NCI-H1048 (cell line): ENCODE measurements around the gene PURB.
"Not testable (repeated sequence)": the region's sequence is repeated elsewhere in the genome, so short reads cannot be mapped to it uniquely, and the experiment has no call there.

ENCODE experiments used
- DNase-seq: peaks from one replicate; lab custom pipeline; 2025; lab: John Stamatoyannopoulos, UW

PURB gene

GRCh38 chr7:44852590-44852989, 32.7 kb downstream of the PURB start:
- no peak for DNase-seq

DNA sequence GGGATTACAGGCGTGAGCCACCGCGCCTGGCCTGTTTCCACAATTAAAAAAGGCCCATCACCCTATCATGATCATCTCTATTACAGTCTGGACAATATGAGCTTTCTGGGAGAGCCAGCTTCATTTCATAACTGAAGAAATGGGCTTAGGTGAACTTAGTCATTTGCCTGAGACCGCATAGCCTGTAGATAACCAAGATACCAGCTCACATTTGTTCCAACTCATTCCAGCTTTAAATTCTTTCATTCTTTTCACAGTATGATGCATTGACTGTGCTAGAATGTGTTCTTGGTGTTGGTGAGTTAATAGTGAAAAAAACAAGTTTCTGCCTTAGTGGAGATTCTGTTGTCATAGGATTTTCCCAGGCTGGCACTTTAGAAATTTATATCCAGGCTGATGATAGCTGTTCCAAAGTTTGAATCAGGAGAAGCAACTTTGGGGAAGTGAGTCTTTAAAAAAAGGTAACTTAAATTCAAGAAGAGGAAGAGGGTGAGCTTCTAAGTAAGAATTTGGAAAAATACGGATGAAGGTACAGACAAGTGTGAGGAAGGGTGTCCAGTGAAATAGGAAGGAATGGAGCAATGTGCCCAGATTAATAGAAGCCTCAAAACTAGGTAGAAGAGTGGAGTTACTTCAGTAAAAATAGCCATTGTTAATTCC, 35.3 kb downstream of the PURB start:
- no peak for DNase-seq

GRCh38 chr7:44849259-44849884, 36.0 kb downstream of the PURB start:
- no peak for DNase-seq

DNA sequence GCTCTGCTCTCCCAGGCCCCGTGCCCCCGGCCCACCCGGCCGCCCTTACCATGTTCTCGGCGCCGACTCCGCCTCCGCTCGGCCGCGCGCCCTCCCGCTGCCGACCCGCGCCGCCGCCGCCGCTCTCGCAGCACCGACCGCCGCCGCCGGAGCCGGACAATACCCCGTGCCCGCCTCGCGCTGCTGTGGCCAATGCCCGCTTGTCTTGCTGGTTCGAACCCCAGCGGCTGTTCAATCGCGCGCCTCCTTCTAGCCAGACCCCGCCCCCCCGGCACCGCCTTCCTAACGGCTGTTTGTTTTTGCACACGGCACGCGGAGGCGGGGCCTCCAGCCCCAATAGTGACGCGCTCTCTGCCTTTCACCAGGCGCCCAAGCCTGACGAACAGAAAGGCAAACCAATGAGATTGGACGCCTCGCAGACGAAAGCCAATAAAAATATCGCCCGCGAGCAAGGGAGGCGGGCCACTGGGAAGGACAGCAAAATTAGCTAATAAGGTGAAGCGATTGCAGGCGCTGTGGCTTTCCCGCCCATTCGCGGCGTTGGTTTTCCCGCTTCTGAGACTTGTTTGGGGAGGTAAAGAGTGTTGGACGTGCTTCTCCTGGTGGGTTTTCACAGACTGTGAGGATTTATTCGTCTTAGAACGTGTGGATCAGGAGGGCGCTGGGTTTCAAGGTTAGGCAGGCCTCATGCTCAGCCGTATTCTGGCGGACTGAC, 37.3 kb downstream of the PURB start, which contains the start of gene H2AZ2:
TSS of gene H2AZ2 (minus strand) at position 168 of the 715 bp plus-strand sequence. CDS start at position 52, 116 bp downstream.
- DNase-seq, result peak; percentile 100

- peak; percentile 67 for DNase-seq
Observed at GRCh38 chr7:44847509-44847919, 37.8 kb downstream of the PURB start.

- DNase-seq, result no peak
Observed at GRCh38 chr7:44846816-44847508, 38.4 kb downstream of the PURB start.

DNA sequence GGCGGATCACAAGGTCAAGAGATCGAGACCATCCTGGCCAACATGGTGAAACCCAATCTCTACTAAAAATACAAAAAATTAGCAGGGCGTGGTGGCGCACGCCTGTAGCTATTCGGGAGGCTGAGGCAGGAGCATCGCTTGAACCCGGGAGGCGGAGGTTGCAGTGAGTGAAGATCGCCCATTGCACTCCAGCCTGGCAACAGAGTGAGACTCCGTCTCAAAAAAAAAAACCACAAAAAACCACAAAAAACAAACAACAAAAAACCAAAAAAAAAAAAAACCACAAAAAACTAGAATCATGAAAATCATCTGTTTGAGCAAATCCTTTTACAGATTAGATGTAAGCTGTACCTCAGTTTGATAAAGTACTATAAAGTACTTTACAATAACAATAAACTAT, 38.9 kb downstream of the PURB start:
- DNase-seq, result not testable (repeated sequence)

DNA sequence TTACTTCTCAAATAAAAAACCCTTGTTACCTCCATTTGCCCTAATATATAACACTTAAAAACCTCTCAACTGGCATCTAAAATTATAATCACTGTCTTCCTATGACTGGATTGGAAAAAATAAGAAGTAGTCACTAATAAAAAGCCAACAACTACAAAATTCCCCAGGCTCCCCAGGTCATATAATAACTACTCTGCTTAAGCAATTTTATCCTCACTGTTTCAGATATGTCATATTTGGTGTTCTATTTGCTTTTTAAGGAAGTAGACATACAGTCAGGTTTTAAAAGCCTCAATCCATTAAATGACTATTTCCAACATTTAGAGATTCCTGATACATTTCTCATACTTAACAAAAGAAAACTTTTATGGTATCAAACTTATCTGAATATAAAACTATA, 39.9 kb downstream of the PURB start:
- DNase-seq, result no peak

DNA sequence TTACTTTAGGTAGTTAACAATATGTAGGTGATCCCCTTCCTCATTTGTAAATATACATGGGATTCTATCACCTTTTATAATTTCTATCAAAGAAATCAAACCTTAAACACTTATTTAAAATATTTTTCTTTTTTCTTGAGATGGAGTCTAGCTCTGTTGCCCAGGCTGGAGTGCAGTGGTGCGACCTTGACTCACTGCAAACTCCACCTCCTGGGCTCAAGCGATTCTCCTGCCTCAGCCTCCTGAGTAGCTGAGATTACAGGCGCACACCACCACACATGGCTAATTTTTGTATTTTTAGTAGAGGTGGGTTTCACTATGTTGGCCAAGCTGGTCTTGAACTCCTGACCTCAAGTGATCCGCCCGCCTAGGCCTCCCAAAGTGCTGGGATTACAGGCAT, 41.9 kb downstream of the PURB start:
- not testable (repeated sequence) for DNase-seq

- not testable (repeated sequence) for DNase-seq
Observed at GRCh38 chr7:44842675-44843074, 42.7 kb downstream of the PURB start.

DNA sequence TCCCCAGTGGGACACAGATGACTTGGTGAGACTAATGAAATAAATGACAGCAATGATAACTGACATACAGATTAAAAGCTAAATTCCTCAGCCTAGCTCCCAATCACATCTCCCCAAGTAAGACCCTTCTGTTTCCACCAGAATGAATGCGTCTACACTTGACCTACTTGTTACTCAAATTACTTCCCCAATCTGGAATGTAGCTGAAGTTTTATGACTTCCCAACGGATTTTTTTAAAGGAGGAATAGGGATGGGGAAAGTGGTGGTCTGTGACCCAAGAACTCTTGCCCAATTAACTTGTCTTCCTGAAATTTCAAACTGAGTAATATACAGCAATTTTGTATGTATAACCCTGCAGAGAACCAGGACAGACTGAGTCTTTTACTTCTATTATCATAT, 46.6 kb downstream of the PURB start:
- no peak for DNase-seq

DNA sequence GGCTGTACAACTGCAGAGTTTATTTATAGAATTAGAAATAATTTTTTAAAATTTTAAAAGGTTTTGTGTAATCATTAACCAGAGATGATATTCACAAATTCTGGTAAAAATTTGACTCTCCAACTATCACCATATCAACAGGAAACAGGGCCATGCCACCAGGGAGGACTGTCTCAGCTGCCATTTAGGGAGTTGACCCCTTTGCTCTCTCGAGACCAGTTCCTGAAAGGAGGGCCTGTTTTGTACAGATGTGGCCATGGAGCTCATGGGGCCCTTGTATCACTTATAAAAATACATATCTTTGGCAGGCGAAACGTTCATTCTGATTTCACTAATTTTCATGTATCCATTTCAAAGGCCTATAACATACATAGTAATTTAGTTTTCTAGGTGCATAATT, 57.8 kb downstream of the PURB start:
- DNase-seq, result no peak
